Measurements from ENCODE around the gene ATP9B.

The ATP9B gene

GRCh38 chr18:79384834-79385233, 315.6 kb downstream of the ATP9B start:
- Histone ChIP-seq H3K9me2 (replicated peaks; ENCODE audit: low read depth, low read length) (no peaks in the 10 kb centered on the region), H3K4me3 (ENCODE audit: low read length, poor library complexity, severe bottlenecking) (no peak overlapping the region), H3K36me3 (ENCODE audit: insufficient read depth, low read length) (no peaks in the 10 kb centered on the region), H3K4me2 (ENCODE audit: low read depth, low read length, poor library complexity, severe bottlenecking) (no peak overlapping the region), H2AFZ (ENCODE audit: low read length) (no peak overlapping the region), H3K9ac (ENCODE audit: low read depth, low read length, poor library complexity, severe bottlenecking) (no peak overlapping the region), H3K9me3 (ENCODE audit: insufficient read depth, low read depth, low read length) (no peaks in the 10 kb centered on the region), H3F3A (ENCODE audit: low read depth) (no peaks in the 10 kb centered on the region), H4K20me1 (ENCODE audit: insufficient read depth, low read length, poor library complexity, severe bottlenecking) (no peaks in the 10 kb centered on the region), H3K79me2 (ENCODE audit: insufficient read depth, low read length) (no peaks in the 10 kb centered on the region), H3K27me3 (ENCODE audit: insufficient read depth, low read length, poor library complexity, severe bottlenecking) (no peaks in the 10 kb centered on the region), H3K4me1 (ENCODE audit: insufficient read depth, low read length, poor library complexity, severe bottlenecking) (no peaks in the 10 kb centered on the region)
- TF ChIP-seq CTCF (conservative IDR thresholded peaks at IDR 0.05; ENCODE audit: low read length) (no peak), EZH2phosphoT487 (IDR thresholded peaks at IDR 0.05; ENCODE audit: borderline replicate concordance) (no peak)

GRCh38 chr18:79385326-79385707, 316.1 kb downstream of the ATP9B start:
- H3K4me3 ChIP-seq (ENCODE audit: low read length, poor library complexity, severe bottlenecking) = no peak overlapping the region
- H3F3A ChIP-seq (ENCODE audit: low read depth) = no peaks in the 10 kb centered on the region
- no peaks in the 10 kb centered on the region for H3K9me3 ChIP-seq (ENCODE audit: insufficient read depth, low read depth, low read length)
- no peak overlapping the region for H3K4me2 ChIP-seq (ENCODE audit: low read depth, low read length, poor library complexity, severe bottlenecking)
- no peaks in the 10 kb centered on the region for H4K20me1 ChIP-seq (ENCODE audit: insufficient read depth, low read length, poor library complexity, severe bottlenecking)
- H3K4me1 ChIP-seq (ENCODE audit: insufficient read depth, low read length, poor library complexity, severe bottlenecking) = no peaks in the 10 kb centered on the region
- H3K27me3 ChIP-seq (ENCODE audit: insufficient read depth, low read length, poor library complexity, severe bottlenecking) = no peaks in the 10 kb centered on the region
- no peak for TF ChIP-seq CTCF (conservative IDR thresholded peaks at IDR 0.05; ENCODE audit: low read length)
- TF ChIP-seq EZH2phosphoT487 (IDR thresholded peaks at IDR 0.05; ENCODE audit: borderline replicate concordance) = no peak
- H2AFZ ChIP-seq (ENCODE audit: low read length) = no peak overlapping the region
- H3K9me2 ChIP-seq (replicated peaks; ENCODE audit: low read depth, low read length) = no peaks in the 10 kb centered on the region
- H3K79me2 ChIP-seq (ENCODE audit: insufficient read depth, low read length) = no peaks in the 10 kb centered on the region
- H3K36me3 ChIP-seq (ENCODE audit: insufficient read depth, low read length) = no peaks in the 10 kb centered on the region
- H3K9ac ChIP-seq (ENCODE audit: low read depth, low read length, poor library complexity, severe bottlenecking) = no peak overlapping the region

- no peak overlapping the region for H3K4me2 ChIP-seq (ENCODE audit: low read depth, low read length, poor library complexity, severe bottlenecking)
- H3K4me3 ChIP-seq (ENCODE audit: low read length, poor library complexity, severe bottlenecking) = no peak overlapping the region
- H3K9me2 ChIP-seq (replicated peaks; ENCODE audit: low read depth, low read length) = no peaks in the 10 kb centered on the region
- no peaks in the 10 kb centered on the region for H3K4me1 ChIP-seq (ENCODE audit: insufficient read depth, low read length, poor library complexity, severe bottlenecking)
- H3K9me3 ChIP-seq (ENCODE audit: insufficient read depth, low read depth, low read length) = no peaks in the 10 kb centered on the region
- H2AFZ ChIP-seq (ENCODE audit: low read length) = no peak overlapping the region
- H3F3A ChIP-seq (ENCODE audit: low read depth) = peaks cover 3% of the 10 kb centered on the region; the same call in 1 of the 2 replicates
- H3K27me3 ChIP-seq (ENCODE audit: insufficient read depth, low read length, poor library complexity, severe bottlenecking) = no peaks in the 10 kb centered on the region
- no peak overlapping the region for H3K9ac ChIP-seq (ENCODE audit: low read depth, low read length, poor library complexity, severe bottlenecking)
- no peaks in the 10 kb centered on the region for H3K36me3 ChIP-seq (ENCODE audit: insufficient read depth, low read length)
- H3K79me2 ChIP-seq (ENCODE audit: insufficient read depth, low read length) = no peaks in the 10 kb centered on the region
- no peaks in the 10 kb centered on the region for H4K20me1 ChIP-seq (ENCODE audit: insufficient read depth, low read length, poor library complexity, severe bottlenecking)
- TF ChIP-seq CTCF (conservative IDR thresholded peaks at IDR 0.05; ENCODE audit: low read length) = no peak
- no peak for TF ChIP-seq EZH2phosphoT487 (IDR thresholded peaks at IDR 0.05; ENCODE audit: borderline replicate concordance)
Observed at GRCh38 chr18:79385708-79386341, 316.6 kb downstream of the ATP9B start.

Measured in Loucy (cell line).